H1 (cell line): ENCODE results near the gene LHPP. TPM values are rescaled to one million over a fixed set of nuclear protein-coding genes. Genes with fewer than 3 reads are reported as not detected.

Experiments
- CTCF ChIA-PET: fragments of 300-600 bp; sonication (Branson Sonifier 250); formaldehyde crosslinking; loops from one replicate; lab custom pipeline; 2021; ENCODE audit not compliant: partially characterized antibody; lab: Charles Lee
- POLR2A ChIA-PET: fragments of 300-600 bp; sonication (Branson Sonifier 250); formaldehyde crosslinking; loops from one replicate; lab custom pipeline; 2021; ENCODE audit warnings: inconsistent platforms; ENCODE audit not compliant: partially characterized antibody; lab: Charles Lee
- DNase-seq, 2 experiments: peaks; one replicate each; pipeline versions ENCODE4 v3.0.0 to v3.0.0-alpha.2; 2010 to 2022; ENCODE audit warnings: low spot score in 2 of 2, low read depth in 1 of 2, mixed read lengths in 1 of 2
- FAIRE-seq: peaks from 2 replicates; lab custom pipeline; 2011; peaks lifted over from hg19 to GRCh38; lab: Jason Lieb, UNC
- H2AFZ ChIP-seq: 2 replicates; pipeline ENCODE4 v1.8.1; 2012; ENCODE audit warnings: low read length, inconsistent platforms
- H2AK5ac ChIP-seq: 2 replicates; pipeline ENCODE4 v1.6.1; 2013; ENCODE audit warnings: low read depth, low read length
- H2BK120ac ChIP-seq: replicated peaks from 2 replicates; pipeline ENCODE3; 2013; ENCODE audit warnings: low read depth, low read length, inconsistent platforms
- H2BK12ac ChIP-seq: 2 replicates; pipeline ENCODE4 v1.6.1; 2013; ENCODE audit warnings: low read depth, low read length
- H2BK15ac ChIP-seq: 2 replicates; pipeline ENCODE4 v1.6.1; 2013; ENCODE audit warnings: low read length
- H2BK20ac ChIP-seq: 2 replicates; pipeline ENCODE4 v1.6.1; 2013; ENCODE audit warnings: low read length
- H2BK5ac ChIP-seq: 2 replicates; pipeline ENCODE4 v1.6.1; 2013; ENCODE audit warnings: low read depth, low read length
- H3K14ac ChIP-seq: 2 replicates; pipeline ENCODE4 v1.6.1; 2013; ENCODE audit warnings: inconsistent platforms; ENCODE audit not compliant: insufficient read length
- H3K18ac ChIP-seq: 2 replicates; pipeline ENCODE4 v1.6.1; 2013; ENCODE audit warnings: low read length; ENCODE audit errors: extremely low read depth
- H3K23ac ChIP-seq: 2 replicates; pipeline ENCODE4 v1.6.1; 2013; ENCODE audit warnings: inconsistent platforms; ENCODE audit not compliant: insufficient read length
- H3K23me2 ChIP-seq: 2 replicates; pipeline ENCODE4 v1.6.1; 2013; ENCODE audit warnings: low read depth, low read length
- H3K27ac ChIP-seq: 2 replicates; pipeline ENCODE4 v1.6.1; 2011; ENCODE audit warnings: low read depth, low read length, inconsistent platforms
- H3K27me3 ChIP-seq, 4 experiments: replicated peaks in 1 of 4; 1 replicate in 1 of 4; 2 replicates in 3 of 4; pipeline versions ENCODE4 v1.6.1 to v1.8.1; 2011 to 2013; ENCODE audit warnings: low read length in 3 of 4, mild to moderate bottlenecking in 3 of 4, inconsistent platforms in 2 of 4, mixed read lengths in 2 of 4, moderate library complexity in 1 of 4; ENCODE audit not compliant: control insufficient read depth in 3 of 4, insufficient read depth in 3 of 4; ENCODE audit errors: extremely low read depth in 1 of 4
- H3K36me3 ChIP-seq, 4 experiments: 2 replicates each; pipeline versions ENCODE4 v1.6.1 to v1.8.1; 2011 to 2013; ENCODE audit warnings: mild to moderate bottlenecking in 4 of 4, low read length in 3 of 4, moderate library complexity in 2 of 4, control low read depth in 1 of 4, inconsistent platforms in 1 of 4; ENCODE audit not compliant: insufficient read depth in 4 of 4, control insufficient read depth in 2 of 4
- H3K4ac ChIP-seq: replicated peaks from 2 replicates; pipeline ENCODE3; 2013; ENCODE audit warnings: low read length, low read depth, mixed read lengths, inconsistent platforms; ENCODE audit not compliant: insufficient read length
- H3K4me1 ChIP-seq, 4 experiments: replicated peaks in 1 of 4; 1 replicate in 1 of 4; 2 replicates in 3 of 4; pipeline versions ENCODE4 v1.6.1 to v1.8.1; 2011 to 2013; ENCODE audit warnings: low read length in 3 of 4, inconsistent platforms in 2 of 4, mixed read lengths in 1 of 4; ENCODE audit not compliant: insufficient read depth in 4 of 4, control insufficient read depth in 3 of 4
- H3K4me2 ChIP-seq, 2 experiments: 2 replicates each; pipeline versions ENCODE4 v1.6.1 to v1.8.1; 2011 to 2013; ENCODE audit warnings: low read depth in 2 of 2, low read length in 2 of 2, control low read depth in 1 of 2, inconsistent platforms in 1 of 2, mild to moderate bottlenecking in 1 of 2; ENCODE audit not compliant: insufficient read depth in 1 of 2
- H3K4me3 ChIP-seq, 4 experiments: fragments of 200-600, 300-600 bp in 1 of 4; sonication (generic), shearing (Covaris generic), sonication (Bioruptor Twin) in 1 of 4; 2 replicates each; pipeline versions ENCODE4 v1.5.1 to v1.8.1; 2011 to 2016; ENCODE audit warnings: low read length in 4 of 4, low read depth in 3 of 4, control low read depth in 2 of 4, inconsistent platforms in 2 of 4, mild to moderate bottlenecking in 2 of 4, mixed read lengths in 1 of 4, moderate library complexity in 1 of 4; ENCODE audit not compliant: insufficient read depth in 2 of 4; ENCODE audit errors: extremely low read depth in 1 of 4
- H3K56ac ChIP-seq: replicated peaks from 2 replicates; pipeline ENCODE3; 2013; ENCODE audit warnings: low read depth, mild to moderate bottlenecking, mixed read lengths, low read length, inconsistent platforms; ENCODE audit not compliant: insufficient read length
- H3K79me1 ChIP-seq: 2 replicates; pipeline ENCODE4 v1.6.1; 2013; ENCODE audit warnings: low read depth, low read length, control low read depth
- H3K79me2 ChIP-seq, 2 experiments: 2 replicates each; pipeline versions ENCODE4 v1.6.1 to v1.8.1; 2012 to 2013; ENCODE audit warnings: low read length in 2 of 2, mild to moderate bottlenecking in 2 of 2, inconsistent platforms in 1 of 2; ENCODE audit not compliant: insufficient read depth in 2 of 2, control insufficient read depth in 1 of 2
- H3K9ac ChIP-seq, 4 experiments: replicated peaks in 1 of 4; 1 replicate in 1 of 4; 2 replicates in 3 of 4; pipeline versions ENCODE4 v1.6.1 to v1.8.1; 2011 to 2013; ENCODE audit warnings: low read depth in 3 of 4, low read length in 3 of 4, control low read depth in 2 of 4, mild to moderate bottlenecking in 2 of 4, moderate library complexity in 2 of 4, inconsistent platforms in 1 of 4; ENCODE audit errors: extremely low read depth in 1 of 4
- H3K9me3 ChIP-seq, 2 experiments: 2 replicates each; pipeline versions ENCODE4 v1.6.1 to v1.8.1; 2012 to 2013; ENCODE audit warnings: mild to moderate bottlenecking in 2 of 2, moderate library complexity in 2 of 2, control low read depth in 1 of 2, inconsistent platforms in 1 of 2, low read depth in 1 of 2, low read length in 1 of 2, mixed read lengths in 1 of 2; ENCODE audit not compliant: insufficient read depth in 2 of 2
- H4K20me1 ChIP-seq, 2 experiments: replicated peaks in 1 of 2; 2 replicates each; pipeline versions ENCODE3 to v1.8.1; 2011 to 2013; ENCODE audit warnings: inconsistent platforms in 2 of 2, low read length in 2 of 2, mild to moderate bottlenecking in 1 of 2; ENCODE audit not compliant: insufficient read depth in 2 of 2, control insufficient read depth in 1 of 2
- H4K5ac ChIP-seq: 2 replicates; pipeline ENCODE4 v1.6.1; 2013; ENCODE audit warnings: low read length, low read depth, mixed read lengths, inconsistent platforms; ENCODE audit not compliant: insufficient read length
- H4K8ac ChIP-seq: 2 replicates; pipeline ENCODE4 v1.8.0; 2013; ENCODE audit warnings: mild to moderate bottlenecking, moderate library complexity, low read length, inconsistent platforms; ENCODE audit not compliant: insufficient read depth; ENCODE audit errors: extremely low read depth
- H4K91ac ChIP-seq: replicated peaks from 2 replicates; pipeline ENCODE3; 2013; ENCODE audit warnings: low read length, mixed read lengths, inconsistent platforms; ENCODE audit not compliant: insufficient read length
- ASH2L ChIP-seq: fragments of 200-600, 300-600 bp; sonication (generic); IDR thresholded peaks from one replicate; pipeline ENCODE4 v1.7.1; 2017; ENCODE audit warnings: low read length
- BCL11A ChIP-seq, 2 experiments: IDR thresholded peaks; one replicate each; pipeline ENCODE4 v1.6.1; 2011; ENCODE audit warnings: low read depth in 2 of 2, low read length in 2 of 2, mild to moderate bottlenecking in 2 of 2
- BRCA1 ChIP-seq: IDR thresholded peaks from 2 replicates; pipeline ENCODE4 v1.6.1; 2012; ENCODE audit warnings: low read depth, low read length, improper control_type of control experiment
- CBX8 ChIP-seq: fragments of 300-800, 300-1000 bp; sonication (generic); IDR thresholded peaks from 2 replicates; pipeline ENCODE4 v1.7.1; 2016; ENCODE audit warnings: low read depth, low read length, borderline replicate concordance
- CEBPB ChIP-seq: IDR thresholded peaks from 2 replicates; pipeline ENCODE4 v1.6.1; 2012; ENCODE audit warnings: low read depth, low read length
- EP300 ChIP-seq, 2 experiments: IDR thresholded peaks; 1 replicate in 1 of 2; 2 replicates in 1 of 2; pipeline ENCODE4 v1.6.1; 2011 to 2012; ENCODE audit warnings: low read depth in 2 of 2, low read length in 2 of 2, mild to moderate bottlenecking in 2 of 2, borderline replicate concordance in 1 of 2, inconsistent platforms in 1 of 2, moderate library complexity in 1 of 2
- GABPA ChIP-seq: IDR thresholded peaks from 2 replicates; pipeline ENCODE4 v1.6.1; 2011; ENCODE audit warnings: mild to moderate bottlenecking, low read length, moderate library complexity, borderline replicate concordance; ENCODE audit not compliant: insufficient read depth
- HDAC2 ChIP-seq, 2 experiments: fragments of 300-600 bp in 1 of 2; sonication (generic) in 1 of 2; IDR thresholded peaks; 2 replicates each; pipeline ENCODE4 v1.6.1; 2011 to 2012; ENCODE audit warnings: low read depth in 2 of 2, low read length in 2 of 2, mild to moderate bottlenecking in 2 of 2, moderate library complexity in 2 of 2, borderline replicate concordance in 1 of 2, inconsistent platforms in 1 of 2
- JUND ChIP-seq: IDR thresholded peaks from 2 replicates; pipeline ENCODE4 v1.6.1; 2011; ENCODE audit warnings: mild to moderate bottlenecking, improper control_type of control experiment, low read length
- NRF1 ChIP-seq: IDR thresholded peaks from 2 replicates; pipeline ENCODE4 v1.6.1; 2011; ENCODE audit warnings: mild to moderate bottlenecking, low read depth, low read length, improper control_type of control experiment
- RFX5 ChIP-seq: IDR thresholded peaks from 2 replicates; pipeline ENCODE4 v1.6.1; 2011; ENCODE audit warnings: low read depth, low read length, improper control_type of control experiment, borderline replicate concordance
- WGBS, 2 experiments: shearing (Covaris generic) in 1 of 2; methylation state at CpG; one replicate each; pipeline versions ENCODE4 v1.1.6 to v1.1.7; 2013 to 2015; ENCODE audit warnings: low lambda C conversion rate in 2 of 2, mixed read lengths in 2 of 2, inconsistent platforms in 1 of 2, low coverage in 1 of 2, missing lambda C conversion rate in 1 of 2; ENCODE audit not compliant: insufficient replicate concordance in 2 of 2, insufficient coverage in 1 of 2, insufficient read length in 1 of 2; ENCODE audit errors: extremely low coverage in 1 of 2, missing lambda C conversion rate in 1 of 2; 5-methylcytosine and 5-hydroxymethylcytosine counted together
- polyA plus RNA-seq, 7 experiments: library from polyadenylated mRNA; depleted of rRNA in 3 of 7; stranded (reverse) in 5 of 7; unstranded in 2 of 7; fragments of >200 nt in 5 of 7; fragments of 200-250 nt in 2 of 7; gene quantifications; 1 replicate in 5 of 7; 2 replicates in 1 of 7; 4 replicates in 1 of 7; pipeline versions ENCODE4 v1.2.1 to v1.2.3, GENCODE V29; 2011 to 2013; ENCODE audit warnings: missing spikeins in 2 of 7, mixed read lengths in 2 of 7
- total RNA-seq: library from RNA; stranded (reverse); fragmentation: NEBNext Ultra II Directional; extraction: Animal tissue kit (Norgen Biotek cat#: 25700); gene quantifications from 2 replicates; pipeline ENCODE4 v1.2.1, GENCODE V29; 2021

Gene LHPP
- total and polyA plus RNA-seq, 2 of the 8 experiments (the other 6 are each of a cell fraction or from before 2014, with no cell fraction given) = 26.0 to 45.0 TPM

DNA sequence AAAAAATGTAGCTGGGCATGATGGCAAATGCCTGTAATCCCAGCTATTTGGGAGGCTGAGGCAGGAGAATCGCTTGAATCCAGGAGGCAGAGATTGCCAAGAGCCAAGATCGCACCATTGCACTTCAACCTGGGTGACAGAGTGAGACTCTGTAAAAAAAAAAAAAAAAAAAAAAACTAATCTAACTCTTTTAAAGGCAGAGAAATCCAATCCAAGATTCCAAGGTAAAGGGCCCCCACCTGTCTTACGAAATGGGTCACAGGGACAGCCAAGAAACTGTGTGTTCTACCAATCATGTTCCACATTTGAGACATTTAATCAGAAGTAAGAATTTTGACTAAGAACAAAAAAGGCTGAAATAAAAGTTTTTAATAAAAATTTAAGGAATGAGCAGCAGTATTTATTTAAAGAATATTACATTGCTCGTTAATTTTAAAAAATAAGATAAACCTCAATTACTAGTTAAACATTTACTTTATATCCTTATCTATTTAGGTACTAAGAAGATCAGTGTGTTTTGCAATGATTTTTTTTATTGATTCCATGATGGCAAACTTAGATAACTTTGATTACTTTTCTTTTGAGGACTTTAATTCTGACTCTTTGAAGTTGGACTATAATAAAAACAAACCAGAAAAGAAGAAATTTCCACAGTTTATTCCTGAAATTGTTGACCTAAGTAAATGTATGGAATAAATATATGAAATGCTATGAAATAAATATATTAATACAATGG is 36.2 kb upstream of the LHPP start:
- 90% methylated on average over 4 of the region's 4 CpGs; no CpG with 5 or more reads in 1 of the 2 experiments for WGBS, 2 experiments
- POLR2A ChIA-PET = no interaction called here
- H4K20me1 ChIP-seq = no peaks in the 10 kb centered on the region
- no peak overlapping the region for H3K4me3 ChIP-seq
- H3K23me2 ChIP-seq = no peaks in the 10 kb centered on the region
- no peak overlapping the region for H4K91ac ChIP-seq
- no peak overlapping the region for H2BK5ac ChIP-seq
- H2AFZ ChIP-seq = no peak overlapping the region
- CTCF ChIA-PET = interaction anchor here (0.9 to 1.3 kb wide), 4 partner anchors 10 to 430 kb away, joined by 3 to 5 read pairs (median 3); no protein-coding TSS in a partner anchor
- H3K9ac ChIP-seq = no peak overlapping the region
- H2BK12ac ChIP-seq = no peak overlapping the region
- 0 out of 7 replicates have a peak, but pooled peaks cover 0 to 2% (median under 1%) of the 10 kb centered on the region in 4 experiments for H3K4me1 ChIP-seq
- no peak overlapping the region for H3K4ac ChIP-seq
- no peak overlapping the region for H2BK120ac ChIP-seq
- H2AK5ac ChIP-seq = no peak overlapping the region
- H3K36me3 ChIP-seq = no peaks in the 10 kb centered on the region
- no peaks in the 10 kb centered on the region for H3K9me3 ChIP-seq
- no peaks in the 10 kb centered on the region for H3K79me1 ChIP-seq
- no peak overlapping the region for H4K5ac ChIP-seq
- H2BK15ac ChIP-seq = no peak overlapping the region
- H3K56ac ChIP-seq = no peak overlapping the region
- no peaks in the 10 kb centered on the region for H3K27me3 ChIP-seq
- no peaks in the 10 kb centered on the region for H3K79me2 ChIP-seq
- H3K18ac ChIP-seq = no peak overlapping the region
- no peak overlapping the region for H2BK20ac ChIP-seq
- no peak overlapping the region for H3K4me2 ChIP-seq
- DNase-seq = no peak
- H3K23ac ChIP-seq = no peak overlapping the region
- FAIRE-seq = no peak
- no peak overlapping the region for H3K27ac ChIP-seq
- H4K8ac ChIP-seq = no peak overlapping the region
- H3K14ac ChIP-seq = no peak overlapping the region
- TF ChIP-seq ASH2L = no peak
- TF ChIP-seq BCL11A (IDR thresholded peaks at IDR 0.05; ENCODE audit: low read depth in 2 of 2, low read length in 2 of 2) = no peak
- TF ChIP-seq CBX8 = no peak
- TF ChIP-seq RFX5 = no peak
- no peak for TF ChIP-seq EP300 (IDR thresholded peaks at IDR 0.05; ENCODE audit: borderline replicate concordance in 1 of 2, low read depth in 2 of 2, low read length in 2 of 2)
- TF ChIP-seq BRCA1 = no peak
- no peak for TF ChIP-seq HDAC2 (IDR thresholded peaks at IDR 0.05; ENCODE audit: borderline replicate concordance in 1 of 2, low read depth in 2 of 2, low read length in 2 of 2)
- no peak for TF ChIP-seq NRF1
- TF ChIP-seq CEBPB = no peak
- TF ChIP-seq JUND = no peak
- TF ChIP-seq GABPA = no peak
